PC-9 (cell line): ENCODE results near the gene SH3RF3.

ENCODE experiments used
- CTCF ChIP-seq: fragments of 200-600 bp; sonication (generic); conservative IDR thresholded peaks from 2 replicates; pipeline ENCODE4 v1.6.1; 2017; ENCODE audit warnings: mixed run types, antibody characterized with exemption, mild to moderate bottlenecking, moderate library complexity
- EZH2 ChIP-seq: fragments of 200-600 bp; sonication (generic); IDR thresholded peaks from 2 replicates; pipeline ENCODE4 v1.8.0; 2017; ENCODE audit warnings: antibody characterized with exemption, low read depth

DNA sequence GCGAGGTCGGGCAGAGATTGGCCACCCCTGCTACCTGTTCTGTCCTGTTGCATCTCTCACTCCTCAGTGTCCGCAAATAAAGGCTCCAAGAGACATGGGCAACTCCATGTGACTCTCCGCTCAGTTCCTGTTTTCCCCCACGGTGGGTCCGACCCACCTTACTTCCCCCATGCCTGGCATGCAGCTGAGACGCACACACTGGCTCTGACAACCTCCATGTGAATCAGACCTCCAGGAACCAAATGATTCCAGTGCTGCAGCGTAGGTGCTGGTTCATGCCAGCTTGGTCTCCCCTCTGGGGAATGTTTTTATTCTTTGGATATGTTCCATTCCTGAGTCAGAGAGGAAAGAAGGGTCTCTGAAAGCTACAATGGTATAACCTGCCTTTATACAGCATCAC, 221.5 kb downstream of the SH3RF3 start:
- TF ChIP-seq CTCF (no peak), EZH2 (no peak)
